Activated CD8-positive, alpha-beta memory T cell treated with anti-CD3 and anti-CD28 coated beads for 4 hours (primary cell): Measurements from ENCODE around the gene PLA2G1B.

Experiments
- DNase-seq, 2 donors: peaks; one replicate each; pipeline ENCODE4 v3.0.0-alpha.2; 2020; ENCODE audit warnings: low read depth in 2 of 2

PLA2G1B gene

GRCh38 chr12:120327593-120327992, at the start of gene PLA2G1B:
PLA2G1B (minus strand) TSS chr12:120327779; CDS start chr12:120327753, 26 bp downstream.
- DNase-seq = no peak

GRCh38 chr12:120376934-120377572, 49.5 kb upstream of the PLA2G1B start:
- no peak for DNase-seq

GRCh38 chr12:120376416-120376815, 48.8 kb upstream of the PLA2G1B start:
- DNase-seq = no peak

GRCh38 chr12:120376009-120376408, 48.4 kb upstream of the PLA2G1B start:
- DNase-seq = no peak

- no peak for DNase-seq
These were observed 46.1 kb upstream of the PLA2G1B start for GRCh38 chr12:120373683-120374082.

GRCh38 chr12:120370343-120371243, 43.0 kb upstream of the PLA2G1B start:
- DNase-seq = no peak

GRCh38 chr12:120369603-120370342, 42.2 kb upstream of the PLA2G1B start:
- DNase-seq = no peak

GRCh38 chr12:120368789-120369602, 41.4 kb upstream of the PLA2G1B start, which contains the start of gene MSI1:
MSI1 (minus strand) TSS chr12:120369164; CDS start chr12:120369091, 73 bp downstream.
- DNase-seq = no peak

- DNase-seq = no peak
These were observed 40.6 kb upstream of the PLA2G1B start for GRCh38 chr12:120367924-120368788.

GRCh38 chr12:120367233-120367923, 39.8 kb upstream of the PLA2G1B start:
- DNase-seq = no peak

GRCh38 chr12:120366845-120367232, 39.3 kb upstream of the PLA2G1B start:
- no peak for DNase-seq

- DNase-seq = no peak
These were observed 38.7 kb upstream of the PLA2G1B start for GRCh38 chr12:120366341-120366705.

- no peak for DNase-seq
These were observed 38.2 kb upstream of the PLA2G1B start for GRCh38 chr12:120365675-120366340.

- DNase-seq = no peak
These were observed 36.9 kb upstream of the PLA2G1B start for GRCh38 chr12:120364487-120364886.

- DNase-seq = no peak
These were observed 35.8 kb upstream of the PLA2G1B start for GRCh38 chr12:120363274-120363855.

- no peak for DNase-seq
These were observed 35.1 kb upstream of the PLA2G1B start for GRCh38 chr12:120362516-120363273.

- DNase-seq = no peak
These were observed 34.1 kb upstream of the PLA2G1B start for GRCh38 chr12:120361506-120362208.

- DNase-seq = no peak
These were observed 31.5 kb upstream of the PLA2G1B start for GRCh38 chr12:120359128-120359527.
